Upper lobe of left lung (tissue), 6 donors: ENCODE data around the gene C10orf71. TPM values are rescaled to one million over a fixed set of nuclear protein-coding genes. Genes with fewer than 3 reads are reported as not detected.

Experiments used
- ATAC-seq, 2 donors: fragments of 200-7000 bp; cut with Tn5 transposase; one replicate each; pipeline ENCODE4 v1.9.1; 2022; ENCODE audit warnings: mild to moderate bottlenecking in 2 of 2, moderate library complexity in 2 of 2; ENCODE audit not compliant: low FRiP score in 2 of 2
- DNase-seq, 2 donors: peaks; one replicate each; pipeline ENCODE4 v3.0.0-alpha.2; 2019 to 2020
- H3K27ac ChIP-seq, 4 donors: fragments of 200-600 bp; sonication (generic); one replicate each; pipeline ENCODE4 v1.5.1; 2016 to 2019
- H3K27me3 ChIP-seq, 4 donors: fragments of 200-600 bp; sonication (generic); one replicate each; pipeline ENCODE4 v1.5.1; 2017 to 2019
- H3K36me3 ChIP-seq, 4 donors: fragments of 200-600 bp; sonication (generic); one replicate each; pipeline ENCODE4 v1.5.1; 2016 to 2019
- H3K4me1 ChIP-seq, 4 donors: fragments of 200-600 bp; sonication (generic); one replicate each; pipeline ENCODE4 v1.5.1; 2018 to 2019
- H3K4me3 ChIP-seq, 4 donors: fragments of 200-600 bp; sonication (generic); one replicate each; pipeline ENCODE4 v1.5.1; 2017 to 2019; ENCODE audit warnings: mild to moderate bottlenecking in 2 of 4, moderate library complexity in 1 of 4
- H3K9me3 ChIP-seq, 4 donors: fragments of 200-600 bp; sonication (generic); one replicate each; pipeline ENCODE4 v1.5.1; 2018 to 2019
- EP300 ChIP-seq, 4 donors: sonication (generic); formaldehyde crosslinking; IDR thresholded peaks; one replicate each; pipeline ENCODE4 v1.5.1; 2017; ENCODE audit warnings: antibody characterized with exemption in 4 of 4, control low read depth in 2 of 4
- POLR2A ChIP-seq, 4 donors: fragments of 450-650 bp; IDR thresholded peaks; one replicate each; pipeline ENCODE4 v1.5.1; 2016 to 2017; ENCODE audit warnings: antibody characterized with exemption in 4 of 4, mild to moderate bottlenecking in 2 of 4
- POLR2AphosphoS5 ChIP-seq, 2 donors: sonication (generic); formaldehyde crosslinking; IDR thresholded peaks; one replicate each; pipeline ENCODE4 v1.5.1; 2017; ENCODE audit warnings: antibody characterized with exemption in 2 of 2
- WGBS, 2 donors: methylation state at CpG; one replicate each; pipeline ENCODE4 v1.1.5; 2017 to 2018; 5-methylcytosine and 5-hydroxymethylcytosine counted together
- total RNA-seq, 6 donors: library from RNA; depleted of rRNA in 4 of 6; stranded (reverse); fragments of >200 nt in 4 of 6; gene quantifications; one replicate each; pipeline versions ENCODE4 v1.1.0 to v1.2.1, GENCODE V29; 2016 to 2021
- TF ChIP-seq, protein P1 (sequence below), 6 experiments: fragments of 450-650 bp in 4 of 6; fragments of 200-600 bp in 2 of 6; sonication (generic) in 2 of 6; IDR thresholded peaks; one replicate each; pipeline ENCODE4 v1.5.1; 2016 to 2019; ENCODE audit warnings: antibody characterized with exemption in 6 of 6
- donor health status: DM: no; HTN: no; CAD: no; lungs with moderate emphysema.
- donor health status: DM: no; HTN: yes; CAD: no; lungs with severe emphysema.

C10orf71 gene
- total RNA-seq, 6 donors from 2014 or later, result not detected

- H3K4me1 ChIP-seq, result peaks cover 5 to 11% (median 8%) of the 10 kb centered on the region in 4 donors
- H3K27me3 ChIP-seq, result no peaks in the 10 kb centered on the region
- H3K36me3 ChIP-seq, result no peaks in the 10 kb centered on the region
- DNase-seq, result no peak
- 89 to 90% methylated on average over 3 of the region's 3 CpGs for whole genome bisulfite sequencing, 2 donors
- TF ChIP-seq EP300 (IDR thresholded peaks at IDR 0.05) (no peak), POLR2AphosphoS5 (IDR thresholded peaks at IDR 0.05) (no peak), POLR2A (IDR thresholded peaks at IDR 0.05) (no peak)
- TF ChIP-seq, protein P1, sequence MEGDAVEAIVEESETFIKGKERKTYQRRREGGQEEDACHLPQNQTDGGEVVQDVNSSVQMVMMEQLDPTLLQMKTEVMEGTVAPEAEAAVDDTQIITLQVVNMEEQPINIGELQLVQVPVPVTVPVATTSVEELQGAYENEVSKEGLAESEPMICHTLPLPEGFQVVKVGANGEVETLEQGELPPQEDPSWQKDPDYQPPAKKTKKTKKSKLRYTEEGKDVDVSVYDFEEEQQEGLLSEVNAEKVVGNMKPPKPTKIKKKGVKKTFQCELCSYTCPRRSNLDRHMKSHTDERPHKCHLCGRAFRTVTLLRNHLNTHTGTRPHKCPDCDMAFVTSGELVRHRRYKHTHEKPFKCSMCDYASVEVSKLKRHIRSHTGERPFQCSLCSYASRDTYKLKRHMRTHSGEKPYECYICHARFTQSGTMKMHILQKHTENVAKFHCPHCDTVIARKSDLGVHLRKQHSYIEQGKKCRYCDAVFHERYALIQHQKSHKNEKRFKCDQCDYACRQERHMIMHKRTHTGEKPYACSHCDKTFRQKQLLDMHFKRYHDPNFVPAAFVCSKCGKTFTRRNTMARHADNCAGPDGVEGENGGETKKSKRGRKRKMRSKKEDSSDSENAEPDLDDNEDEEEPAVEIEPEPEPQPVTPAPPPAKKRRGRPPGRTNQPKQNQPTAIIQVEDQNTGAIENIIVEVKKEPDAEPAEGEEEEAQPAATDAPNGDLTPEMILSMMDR (IDR thresholded peaks at IDR 0.05), result no peak
- H3K9me3 ChIP-seq, result peaks cover 0 to 3% (median 0%) of the 10 kb centered on the region in 4 donors
- no peak overlapping the region for H3K4me3 ChIP-seq
- H3K27ac ChIP-seq, result no peak overlapping the region
- no peak for ATAC-seq
These were observed 56.3 kb downstream of the C10orf71 start for GRCh38 chr10:49355221-49355620.

- no peak for TF ChIP-seq EP300 (IDR thresholded peaks at IDR 0.05)
- TF ChIP-seq POLR2AphosphoS5 (IDR thresholded peaks at IDR 0.05), result no peak
- no peak for TF ChIP-seq POLR2A (IDR thresholded peaks at IDR 0.05)
- DNase-seq (no peak), ATAC-seq (no peak)
- no peak overlapping the region for H3K27ac ChIP-seq
- no peak overlapping the region for H3K4me3 ChIP-seq
- H3K4me1 ChIP-seq, result peaks cover 6 to 20% (median 14%) of the 10 kb centered on the region in 4 donors
- H3K36me3 ChIP-seq, result no peaks in the 10 kb centered on the region
- H3K9me3 ChIP-seq, result no peaks in the 10 kb centered on the region
- 85 to 96% methylated on average over 4 of the region's 4 CpGs for WGBS, 2 donors
- H3K27me3 ChIP-seq, result no peaks in the 10 kb centered on the region
These were observed 57.2 kb downstream of the C10orf71 start for GRCh38 chr10:49356181-49356580.

- Histone ChIP-seq H3K27ac (no peak overlapping the region), H3K9me3 (no peaks in the 10 kb centered on the region), H3K4me3 (no peak overlapping the region), H3K27me3 (no peaks in the 10 kb centered on the region), H3K4me1 (peaks cover 6 to 22% (median 14%) of the 10 kb centered on the region in 4 donors), H3K36me3 (no peaks in the 10 kb centered on the region)
- 80 to 97% methylated on average over 1 of the region's 1 CpG for WGBS, 2 donors
- no peak for TF ChIP-seq POLR2A (IDR thresholded peaks at IDR 0.05)
- TF ChIP-seq, protein P1 (IDR thresholded peaks at IDR 0.05), result no peak
- ATAC-seq (no peak), DNase-seq (no peak)
These were observed 58.0 kb downstream of the C10orf71 start for GRCh38 chr10:49356944-49357343.

DNA sequence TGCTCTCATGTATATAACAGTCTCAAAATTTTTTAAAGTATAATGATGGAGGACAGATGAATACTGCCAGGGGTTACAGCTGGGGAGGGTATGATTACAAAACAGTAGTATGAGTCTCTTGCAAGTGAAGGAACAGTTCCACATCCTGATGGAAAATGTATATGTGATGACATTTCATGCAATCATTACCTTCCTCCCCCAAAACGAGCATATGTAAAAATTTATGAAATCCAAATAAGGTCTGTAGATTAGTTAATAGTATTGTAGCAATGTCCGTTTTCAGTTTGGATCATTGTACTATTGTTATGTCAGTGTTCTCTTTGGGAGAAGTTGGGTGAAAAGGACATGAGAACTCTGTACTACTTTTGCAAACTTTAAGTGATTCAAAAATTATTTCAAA, 58.9 kb downstream of the C10orf71 start:
- Histone ChIP-seq H3K9me3 (no peaks in the 10 kb centered on the region), H3K27ac (no peak overlapping the region), H3K4me1 (peaks cover 6 to 25% (median 16%) of the 10 kb centered on the region in 4 donors), H3K4me3 (no peak overlapping the region), H3K27me3 (no peaks in the 10 kb centered on the region), H3K36me3 (no peaks in the 10 kb centered on the region)
- ATAC-seq, result no peak
- TF ChIP-seq, protein P1 (IDR thresholded peaks at IDR 0.05), result no peak
- TF ChIP-seq POLR2A (IDR thresholded peaks at IDR 0.05), result no peak
- TF ChIP-seq POLR2AphosphoS5 (IDR thresholded peaks at IDR 0.05), result no peak
- TF ChIP-seq EP300 (IDR thresholded peaks at IDR 0.05), result no peak
- 61 to 73% methylated on average over 2 of the region's 2 CpGs for WGBS, 2 donors
- DNase-seq, result no peak

GRCh38 chr10:49359349-49360270, 60.6 kb downstream of the C10orf71 start:
- ATAC-seq (no peak), DNase-seq (no peak)
- Histone ChIP-seq H3K4me3 (no peak overlapping the region), H3K27me3 (no peaks in the 10 kb centered on the region), H3K4me1 (peaks cover 6 to 32% (median 19%) of the 10 kb centered on the region in 4 donors), H3K27ac (peak overlapping the region in 1 of 4 donors; percentile 64), H3K36me3 (no peaks in the 10 kb centered on the region), H3K9me3 (no peaks in the 10 kb centered on the region)
- TF ChIP-seq POLR2AphosphoS5 (IDR thresholded peaks at IDR 0.05) (no peak), POLR2A (IDR thresholded peaks at IDR 0.05) (no peak), EP300 (IDR thresholded peaks at IDR 0.05) (no peak)
- TF ChIP-seq, protein P1 (IDR thresholded peaks at IDR 0.05), result no peak
- WGBS, 2 donors, result 30 to 31% methylated on average over 7 to 9 of the region's 13 CpGs
